H1 (cell line): ENCODE data around the gene KCNH1. TPM values are rescaled to one million over a fixed set of nuclear protein-coding genes. Genes with fewer than 3 reads are reported as not detected.

ENCODE experiments used
- CTCF ChIA-PET: fragments of 300-600 bp; sonication (Branson Sonifier 250); formaldehyde crosslinking; loops from one replicate; lab custom pipeline; 2021; ENCODE audit not compliant: partially characterized antibody; lab: Charles Lee
- POLR2A ChIA-PET: fragments of 300-600 bp; sonication (Branson Sonifier 250); formaldehyde crosslinking; loops from one replicate; lab custom pipeline; 2021; ENCODE audit warnings: inconsistent platforms; ENCODE audit not compliant: partially characterized antibody; lab: Charles Lee
- DNase-seq, 2 experiments: peaks; one replicate each; pipeline versions ENCODE4 v3.0.0 to v3.0.0-alpha.2; 2010 to 2022; ENCODE audit warnings: low spot score in 2 of 2, low read depth in 1 of 2, mixed read lengths in 1 of 2
- FAIRE-seq: peaks from 2 replicates; lab custom pipeline; 2011; peaks lifted over from hg19 to GRCh38; lab: Jason Lieb, UNC
- H2AFZ ChIP-seq: 2 replicates; pipeline ENCODE4 v1.8.1; 2012; ENCODE audit warnings: low read length, inconsistent platforms
- H2AK5ac ChIP-seq: 2 replicates; pipeline ENCODE4 v1.6.1; 2013; ENCODE audit warnings: low read depth, low read length
- H2BK120ac ChIP-seq: replicated peaks from 2 replicates; pipeline ENCODE3; 2013; ENCODE audit warnings: low read depth, low read length, inconsistent platforms
- H2BK12ac ChIP-seq: 2 replicates; pipeline ENCODE4 v1.6.1; 2013; ENCODE audit warnings: low read depth, low read length
- H2BK15ac ChIP-seq: 2 replicates; pipeline ENCODE4 v1.6.1; 2013; ENCODE audit warnings: low read length
- H2BK20ac ChIP-seq: 2 replicates; pipeline ENCODE4 v1.6.1; 2013; ENCODE audit warnings: low read length
- H2BK5ac ChIP-seq: 2 replicates; pipeline ENCODE4 v1.6.1; 2013; ENCODE audit warnings: low read depth, low read length
- H3K14ac ChIP-seq: 2 replicates; pipeline ENCODE4 v1.6.1; 2013; ENCODE audit warnings: inconsistent platforms; ENCODE audit not compliant: insufficient read length
- H3K18ac ChIP-seq: 2 replicates; pipeline ENCODE4 v1.6.1; 2013; ENCODE audit warnings: low read length; ENCODE audit errors: extremely low read depth
- H3K23ac ChIP-seq: 2 replicates; pipeline ENCODE4 v1.6.1; 2013; ENCODE audit warnings: inconsistent platforms; ENCODE audit not compliant: insufficient read length
- H3K23me2 ChIP-seq: 2 replicates; pipeline ENCODE4 v1.6.1; 2013; ENCODE audit warnings: low read depth, low read length
- H3K27ac ChIP-seq: 2 replicates; pipeline ENCODE4 v1.6.1; 2011; ENCODE audit warnings: low read depth, low read length, inconsistent platforms
- H3K27me3 ChIP-seq, 4 experiments: replicated peaks in 1 of 4; 1 replicate in 1 of 4; 2 replicates in 3 of 4; pipeline versions ENCODE4 v1.6.1 to v1.8.1; 2011 to 2013; ENCODE audit warnings: low read length in 3 of 4, mild to moderate bottlenecking in 3 of 4, inconsistent platforms in 2 of 4, mixed read lengths in 2 of 4, moderate library complexity in 1 of 4; ENCODE audit not compliant: control insufficient read depth in 3 of 4, insufficient read depth in 3 of 4; ENCODE audit errors: extremely low read depth in 1 of 4
- H3K36me3 ChIP-seq, 4 experiments: 2 replicates each; pipeline versions ENCODE4 v1.6.1 to v1.8.1; 2011 to 2013; ENCODE audit warnings: mild to moderate bottlenecking in 4 of 4, low read length in 3 of 4, moderate library complexity in 2 of 4, control low read depth in 1 of 4, inconsistent platforms in 1 of 4; ENCODE audit not compliant: insufficient read depth in 4 of 4, control insufficient read depth in 2 of 4
- H3K4ac ChIP-seq: replicated peaks from 2 replicates; pipeline ENCODE3; 2013; ENCODE audit warnings: low read length, low read depth, mixed read lengths, inconsistent platforms; ENCODE audit not compliant: insufficient read length
- H3K4me1 ChIP-seq, 4 experiments: replicated peaks in 1 of 4; 1 replicate in 1 of 4; 2 replicates in 3 of 4; pipeline versions ENCODE4 v1.6.1 to v1.8.1; 2011 to 2013; ENCODE audit warnings: low read length in 3 of 4, inconsistent platforms in 2 of 4, mixed read lengths in 1 of 4; ENCODE audit not compliant: insufficient read depth in 4 of 4, control insufficient read depth in 3 of 4
- H3K4me2 ChIP-seq, 2 experiments: 2 replicates each; pipeline versions ENCODE4 v1.6.1 to v1.8.1; 2011 to 2013; ENCODE audit warnings: low read depth in 2 of 2, low read length in 2 of 2, control low read depth in 1 of 2, inconsistent platforms in 1 of 2, mild to moderate bottlenecking in 1 of 2; ENCODE audit not compliant: insufficient read depth in 1 of 2
- H3K4me3 ChIP-seq, 4 experiments: fragments of 200-600, 300-600 bp in 1 of 4; sonication (generic), shearing (Covaris generic), sonication (Bioruptor Twin) in 1 of 4; 2 replicates each; pipeline versions ENCODE4 v1.5.1 to v1.8.1; 2011 to 2016; ENCODE audit warnings: low read length in 4 of 4, low read depth in 3 of 4, control low read depth in 2 of 4, inconsistent platforms in 2 of 4, mild to moderate bottlenecking in 2 of 4, mixed read lengths in 1 of 4, moderate library complexity in 1 of 4; ENCODE audit not compliant: insufficient read depth in 2 of 4; ENCODE audit errors: extremely low read depth in 1 of 4
- H3K56ac ChIP-seq: replicated peaks from 2 replicates; pipeline ENCODE3; 2013; ENCODE audit warnings: low read depth, mild to moderate bottlenecking, mixed read lengths, low read length, inconsistent platforms; ENCODE audit not compliant: insufficient read length
- H3K79me1 ChIP-seq: 2 replicates; pipeline ENCODE4 v1.6.1; 2013; ENCODE audit warnings: low read depth, low read length, control low read depth
- H3K79me2 ChIP-seq, 2 experiments: 2 replicates each; pipeline versions ENCODE4 v1.6.1 to v1.8.1; 2012 to 2013; ENCODE audit warnings: low read length in 2 of 2, mild to moderate bottlenecking in 2 of 2, inconsistent platforms in 1 of 2; ENCODE audit not compliant: insufficient read depth in 2 of 2, control insufficient read depth in 1 of 2
- H3K9ac ChIP-seq, 4 experiments: replicated peaks in 1 of 4; 1 replicate in 1 of 4; 2 replicates in 3 of 4; pipeline versions ENCODE4 v1.6.1 to v1.8.1; 2011 to 2013; ENCODE audit warnings: low read depth in 3 of 4, low read length in 3 of 4, control low read depth in 2 of 4, mild to moderate bottlenecking in 2 of 4, moderate library complexity in 2 of 4, inconsistent platforms in 1 of 4; ENCODE audit errors: extremely low read depth in 1 of 4
- H3K9me3 ChIP-seq, 2 experiments: 2 replicates each; pipeline versions ENCODE4 v1.6.1 to v1.8.1; 2012 to 2013; ENCODE audit warnings: mild to moderate bottlenecking in 2 of 2, moderate library complexity in 2 of 2, control low read depth in 1 of 2, inconsistent platforms in 1 of 2, low read depth in 1 of 2, low read length in 1 of 2, mixed read lengths in 1 of 2; ENCODE audit not compliant: insufficient read depth in 2 of 2
- H4K20me1 ChIP-seq, 2 experiments: replicated peaks in 1 of 2; 2 replicates each; pipeline versions ENCODE3 to v1.8.1; 2011 to 2013; ENCODE audit warnings: inconsistent platforms in 2 of 2, low read length in 2 of 2, mild to moderate bottlenecking in 1 of 2; ENCODE audit not compliant: insufficient read depth in 2 of 2, control insufficient read depth in 1 of 2
- H4K5ac ChIP-seq: 2 replicates; pipeline ENCODE4 v1.6.1; 2013; ENCODE audit warnings: low read length, low read depth, mixed read lengths, inconsistent platforms; ENCODE audit not compliant: insufficient read length
- H4K8ac ChIP-seq: 2 replicates; pipeline ENCODE4 v1.8.0; 2013; ENCODE audit warnings: mild to moderate bottlenecking, moderate library complexity, low read length, inconsistent platforms; ENCODE audit not compliant: insufficient read depth; ENCODE audit errors: extremely low read depth
- H4K91ac ChIP-seq: replicated peaks from 2 replicates; pipeline ENCODE3; 2013; ENCODE audit warnings: low read length, mixed read lengths, inconsistent platforms; ENCODE audit not compliant: insufficient read length
- ASH2L ChIP-seq: fragments of 200-600, 300-600 bp; sonication (generic); IDR thresholded peaks from one replicate; pipeline ENCODE4 v1.7.1; 2017; ENCODE audit warnings: low read length
- CBX8 ChIP-seq: fragments of 300-800, 300-1000 bp; sonication (generic); IDR thresholded peaks from 2 replicates; pipeline ENCODE4 v1.7.1; 2016; ENCODE audit warnings: low read depth, low read length, borderline replicate concordance
- CEBPB ChIP-seq: IDR thresholded peaks from 2 replicates; pipeline ENCODE4 v1.6.1; 2012; ENCODE audit warnings: low read depth, low read length
- EGR1 ChIP-seq: IDR thresholded peaks from 2 replicates; pipeline ENCODE4 v1.6.1; 2011; ENCODE audit warnings: low read depth, low read length, borderline replicate concordance
- HDAC6 ChIP-seq: IDR thresholded peaks from one replicate; pipeline ENCODE4 v1.7.1; 2012; ENCODE audit warnings: low read depth, mild to moderate bottlenecking, inconsistent platforms, low read length, moderate library complexity
- NANOG ChIP-seq: IDR thresholded peaks from 2 replicates; pipeline ENCODE4 v1.6.1; 2011; ENCODE audit warnings: low read length, low read depth, mild to moderate bottlenecking, inconsistent platforms; ENCODE audit not compliant: insufficient read depth, poor library complexity, severe bottlenecking
- RBBP5 ChIP-seq: IDR thresholded peaks from 2 replicates; pipeline ENCODE4 v1.7.1; 2012; ENCODE audit warnings: low read depth, mild to moderate bottlenecking, inconsistent platforms, low read length, moderate library complexity, borderline replicate concordance
- SIRT6 ChIP-seq: IDR thresholded peaks from one replicate; pipeline ENCODE4 v1.7.1; 2012; ENCODE audit warnings: low read length, inconsistent platforms
- USF2 ChIP-seq: IDR thresholded peaks from 2 replicates; pipeline ENCODE4 v1.6.1; 2011; ENCODE audit warnings: low read length, improper control_type of control experiment
- WGBS, 2 experiments: shearing (Covaris generic) in 1 of 2; methylation state at CpG; one replicate each; pipeline versions ENCODE4 v1.1.6 to v1.1.7; 2013 to 2015; ENCODE audit warnings: low lambda C conversion rate in 2 of 2, mixed read lengths in 2 of 2, inconsistent platforms in 1 of 2, low coverage in 1 of 2, missing lambda C conversion rate in 1 of 2; ENCODE audit not compliant: insufficient replicate concordance in 2 of 2, insufficient coverage in 1 of 2, insufficient read length in 1 of 2; ENCODE audit errors: extremely low coverage in 1 of 2, missing lambda C conversion rate in 1 of 2; 5-methylcytosine and 5-hydroxymethylcytosine counted together
- polyA plus RNA-seq, 7 experiments: library from polyadenylated mRNA; depleted of rRNA in 3 of 7; stranded (reverse) in 5 of 7; unstranded in 2 of 7; fragments of >200 nt in 5 of 7; fragments of 200-250 nt in 2 of 7; gene quantifications; 1 replicate in 5 of 7; 2 replicates in 1 of 7; 4 replicates in 1 of 7; pipeline versions ENCODE4 v1.2.1 to v1.2.3, GENCODE V29; 2011 to 2013; ENCODE audit warnings: missing spikeins in 2 of 7, mixed read lengths in 2 of 7
- total RNA-seq: library from RNA; stranded (reverse); fragmentation: NEBNext Ultra II Directional; extraction: Animal tissue kit (Norgen Biotek cat#: 25700); gene quantifications from 2 replicates; pipeline ENCODE4 v1.2.1, GENCODE V29; 2021

Gene KCNH1
- total and polyA plus RNA-seq, 2 of the 8 experiments (the other 6 are each of a cell fraction or from before 2014, with no cell fraction given) = 0.27 to 0.34 TPM

GRCh38 chr1:210841926-210842625 is 291.9 kb downstream of the KCNH1 start:
- FAIRE-seq = no peak
- H2BK5ac ChIP-seq = no peak overlapping the region

More at GRCh38 chr1:210841926-210842625, 291.9 kb downstream of the KCNH1 start:
- H4K20me1 ChIP-seq = no peaks in the 10 kb centered on the region
- H3K4me2 ChIP-seq = no peak overlapping the region
- H3K4me3 ChIP-seq = no peak overlapping the region
- no peak overlapping the region for H3K9ac ChIP-seq
- no peak overlapping the region for H2AFZ ChIP-seq
- CTCF ChIA-PET = no interaction called here
- no peak overlapping the region for H3K18ac ChIP-seq
- no peak overlapping the region for H3K4ac ChIP-seq
- H3K23me2 ChIP-seq = no peaks in the 10 kb centered on the region
- H3K79me2 ChIP-seq = no peaks in the 10 kb centered on the region
- H4K91ac ChIP-seq = no peak overlapping the region
- H3K36me3 ChIP-seq = no peaks in the 10 kb centered on the region
- TF ChIP-seq NANOG (no peak), SIRT6 (no peak), CBX8 (no peak), ASH2L (no peak), USF2 (no peak), RBBP5 (no peak), HDAC6 (no peak), CEBPB (no peak), EGR1 (no peak)
- no peak overlapping the region for H3K14ac ChIP-seq
- H2BK120ac ChIP-seq = no peak overlapping the region
- H2BK12ac ChIP-seq = no peak overlapping the region
- 90% methylated on average over 5 of the region's 5 CpGs; no CpG with 5 or more reads in 1 of the 2 experiments for WGBS, 2 experiments
- H3K27ac ChIP-seq = no peak overlapping the region
- DNase-seq = no peak
- H2AK5ac ChIP-seq = no peak overlapping the region
- POLR2A ChIA-PET = no interaction called here
- H3K79me1 ChIP-seq = no peaks in the 10 kb centered on the region
- no peak overlapping the region for H2BK15ac ChIP-seq
- no peak overlapping the region for H4K5ac ChIP-seq
- no peaks in the 10 kb centered on the region for H3K9me3 ChIP-seq
- H3K23ac ChIP-seq = no peak overlapping the region
- no peaks in the 10 kb centered on the region; a peak in 2 of 7 replicates for H3K4me1 ChIP-seq
- no peak overlapping the region for H4K8ac ChIP-seq
- no peak overlapping the region for H2BK20ac ChIP-seq
- no peaks in the 10 kb centered on the region for H3K27me3 ChIP-seq
- no peak overlapping the region for H3K56ac ChIP-seq
